Measurements from ENCODE around the gene COMTD1.

Gene COMTD1

GRCh38 chr10:75211007-75211691 lies 24.6 kb downstream of the COMTD1 start:
- ATAC-seq = peak; percentile 66
- no peak for TF ChIP-seq RARB (CRISPR knock-in tag; IDR thresholded peaks at IDR 0.05)
- no peak for TF ChIP-seq ZFP30 (CRISPR knock-in tag; IDR thresholded peaks at IDR 0.05)
- TF ChIP-seq ZNF565 (CRISPR knock-in tag; conservative IDR thresholded peaks at IDR 0.05; ENCODE audit: low read depth) = no peak
- no peak for TF ChIP-seq BACH2 (CRISPR knock-in tag; IDR thresholded peaks at IDR 0.05; ENCODE audit: borderline replicate concordance)
- TF ChIP-seq CSDC2 (CRISPR knock-in tag; IDR thresholded peaks at IDR 0.05) = no peak
- no peak for TF ChIP-seq ZNF8 (CRISPR knock-in tag; IDR thresholded peaks at IDR 0.05)
- no peak for TF ChIP-seq CREB5 (CRISPR knock-in tag; IDR thresholded peaks at IDR 0.05; ENCODE audit: low read depth)

- TF ChIP-seq ZFP3 (CRISPR knock-in tag; IDR thresholded peaks at IDR 0.05) = peak; percentile 54; the same call in 1 of the 2 replicates
- TF ChIP-seq ISL1 (CRISPR knock-in tag; IDR thresholded peaks at IDR 0.05) = no peak
- TF ChIP-seq CSDC2 (CRISPR knock-in tag; IDR thresholded peaks at IDR 0.05) = no peak
- no peak for TF ChIP-seq OSR1 (CRISPR knock-in tag; IDR thresholded peaks at IDR 0.05)
- no peak for TF ChIP-seq TCF4 (CRISPR knock-in tag; IDR thresholded peaks at IDR 0.05; ENCODE audit: borderline replicate concordance)
- ATAC-seq = peak; percentile 88
Measured at GRCh38 chr10:75210282-75211006, 25.3 kb downstream of the COMTD1 start, which contains the start of gene VDAC2. VDAC2 (plus strand) TSS chr10:75210796; CDS start chr10:75211159, 363 bp downstream.

GRCh38 chr10:75209921-75210281 lies 25.9 kb downstream of the COMTD1 start:
- ATAC-seq = peak; percentile 83
- peak; percentile 32; the same call in 1 of the 2 replicates for TF ChIP-seq TSHZ2 (CRISPR knock-in tag; IDR thresholded peaks at IDR 0.05)
- TF ChIP-seq SNAI2 (CRISPR knock-in tag; IDR thresholded peaks at IDR 0.05) = no peak

- ATAC-seq = no peak
- TF ChIP-seq GLIS3 (CRISPR knock-in tag; IDR thresholded peaks at IDR 0.05) (no peak), TSHZ2 (CRISPR knock-in tag; IDR thresholded peaks at IDR 0.05) (no peak; the same call in 1 of the 2 replicates), ISL1 (CRISPR knock-in tag; IDR thresholded peaks at IDR 0.05) (no peak), POU6F1 (CRISPR knock-in tag; IDR thresholded peaks at IDR 0.05; ENCODE audit: borderline replicate concordance, low read depth) (no peak), ZFP3 (CRISPR knock-in tag; IDR thresholded peaks at IDR 0.05) (no peak), CREB5 (CRISPR knock-in tag; IDR thresholded peaks at IDR 0.05; ENCODE audit: low read depth) (no peak), ARNTL (CRISPR knock-in tag; IDR thresholded peaks at IDR 0.05; ENCODE audit: borderline replicate concordance, low read depth) (no peak)
Measured at GRCh38 chr10:75209086-75209920, 26.5 kb downstream of the COMTD1 start.
